RWPE2 (cell line): ENCODE results near the gene KRTAP4-16.

Source experiments
- ATAC-seq: fragments of 200-7000 bp; cut with Tn5 transposase; 3 replicates; pipeline ENCODE4 v1.9.1; 2021; ENCODE audit warnings: low read depth
- DNase-seq: peaks from one replicate; pipeline ENCODE4 v3.0.0-alpha.2; 2020; ENCODE audit warnings: low spot score
- H3K27ac ChIP-seq: fragments of 450-650 bp; 2 replicates; pipeline ENCODE4 v1.5.1; 2017; ENCODE audit warnings: mild to moderate bottlenecking; ENCODE audit not compliant: poor library complexity, severe bottlenecking
- H3K27me3 ChIP-seq: fragments of 250-450 bp; sonication (Bioruptor Pico); 2 replicates; pipeline ENCODE4 v1.5.1; 2021; ENCODE audit warnings: mild to moderate bottlenecking, moderate library complexity; ENCODE audit not compliant: insufficient read depth, poor library complexity, severe bottlenecking
- H3K36me3 ChIP-seq: fragments of 250-450 bp; sonication (Bioruptor Pico); 2 replicates; pipeline ENCODE4 v1.5.1; 2020; ENCODE audit warnings: low read depth, mild to moderate bottlenecking, moderate library complexity
- H3K4me1 ChIP-seq: fragments of 250-450 bp; sonication (Bioruptor Pico); 2 replicates; pipeline ENCODE4 v1.5.1; 2021; ENCODE audit warnings: mild to moderate bottlenecking, moderate library complexity; ENCODE audit not compliant: insufficient read depth, poor library complexity, severe bottlenecking
- H3K4me3 ChIP-seq: fragments of 250-450 bp; sonication (Bioruptor Pico); 2 replicates; pipeline ENCODE4 v1.5.1; 2021; ENCODE audit warnings: mild to moderate bottlenecking, moderate library complexity; ENCODE audit not compliant: severe bottlenecking
- H3K9me3 ChIP-seq: fragments of 250-450 bp; sonication (Bioruptor Pico); 2 replicates; pipeline ENCODE4 v1.5.1; 2021; ENCODE audit warnings: mild to moderate bottlenecking, moderate library complexity; ENCODE audit not compliant: severe bottlenecking
- TF ChIP-seq, protein P1 (sequence below): fragments of 450-650 bp; IDR thresholded peaks from one replicate; pipeline ENCODE4 v1.5.1; 2017; ENCODE audit warnings: mild to moderate bottlenecking, moderate library complexity; ENCODE audit not compliant: poor library complexity, severe bottlenecking

Gene KRTAP4-16

DNA sequence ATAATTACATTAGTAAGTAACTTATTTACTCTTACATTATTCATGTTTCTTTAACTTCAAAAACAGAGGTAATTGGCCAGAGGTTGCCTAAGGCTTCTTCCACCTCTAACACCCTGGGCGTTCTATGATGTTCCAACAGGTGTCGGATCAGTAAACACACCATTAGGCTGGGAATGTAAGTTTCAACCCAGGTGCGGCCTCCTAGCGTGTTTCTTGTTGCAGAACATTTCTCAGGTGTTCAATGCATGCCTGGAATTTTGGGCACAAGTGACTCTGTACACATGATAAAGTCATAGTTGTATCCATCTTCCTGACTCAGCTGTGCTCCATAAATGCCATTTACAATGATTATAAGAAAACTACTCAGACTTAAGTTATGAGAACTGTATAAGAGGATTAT, 48.0 kb downstream of the KRTAP4-16 start:
- H3K4me3 ChIP-seq: no peak overlapping the region
- no peak overlapping the region for H3K27ac ChIP-seq
- H3K27me3 ChIP-seq: no peaks in the 10 kb centered on the region
- H3K36me3 ChIP-seq: no peaks in the 10 kb centered on the region
- DNase-seq (no peak), ATAC-seq (no peak)
- H3K9me3 ChIP-seq: peaks cover 2% of the 10 kb centered on the region
- TF ChIP-seq, protein P1, sequence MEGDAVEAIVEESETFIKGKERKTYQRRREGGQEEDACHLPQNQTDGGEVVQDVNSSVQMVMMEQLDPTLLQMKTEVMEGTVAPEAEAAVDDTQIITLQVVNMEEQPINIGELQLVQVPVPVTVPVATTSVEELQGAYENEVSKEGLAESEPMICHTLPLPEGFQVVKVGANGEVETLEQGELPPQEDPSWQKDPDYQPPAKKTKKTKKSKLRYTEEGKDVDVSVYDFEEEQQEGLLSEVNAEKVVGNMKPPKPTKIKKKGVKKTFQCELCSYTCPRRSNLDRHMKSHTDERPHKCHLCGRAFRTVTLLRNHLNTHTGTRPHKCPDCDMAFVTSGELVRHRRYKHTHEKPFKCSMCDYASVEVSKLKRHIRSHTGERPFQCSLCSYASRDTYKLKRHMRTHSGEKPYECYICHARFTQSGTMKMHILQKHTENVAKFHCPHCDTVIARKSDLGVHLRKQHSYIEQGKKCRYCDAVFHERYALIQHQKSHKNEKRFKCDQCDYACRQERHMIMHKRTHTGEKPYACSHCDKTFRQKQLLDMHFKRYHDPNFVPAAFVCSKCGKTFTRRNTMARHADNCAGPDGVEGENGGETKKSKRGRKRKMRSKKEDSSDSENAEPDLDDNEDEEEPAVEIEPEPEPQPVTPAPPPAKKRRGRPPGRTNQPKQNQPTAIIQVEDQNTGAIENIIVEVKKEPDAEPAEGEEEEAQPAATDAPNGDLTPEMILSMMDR: no peak
- peaks cover 13% of the 10 kb centered on the region for H3K4me1 ChIP-seq

DNA sequence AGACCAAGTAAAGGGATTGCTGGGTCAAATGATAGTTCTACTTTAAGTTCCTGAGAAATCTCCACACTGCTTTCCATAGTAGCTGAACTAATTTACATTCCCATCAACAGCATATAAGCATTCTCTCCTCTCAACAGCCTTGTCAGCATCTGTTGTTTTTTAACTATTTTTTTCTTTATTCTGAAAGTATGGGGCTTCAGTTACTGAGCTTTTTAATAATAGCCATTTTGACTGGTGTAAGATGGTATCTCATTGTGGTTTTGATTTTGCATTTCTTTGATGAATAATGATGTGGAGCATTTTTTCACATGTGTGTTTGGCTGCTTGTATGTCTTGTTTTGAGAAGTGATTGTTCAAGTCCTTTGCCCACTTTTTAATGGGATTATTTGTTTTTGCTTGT, 49.4 kb downstream of the KRTAP4-16 start:
- H3K27ac ChIP-seq: no peak overlapping the region
- H3K27me3 ChIP-seq: no peaks in the 10 kb centered on the region
- H3K4me1 ChIP-seq: peaks cover 12% of the 10 kb centered on the region
- H3K36me3 ChIP-seq: no peaks in the 10 kb centered on the region
- ATAC-seq (no peak), DNase-seq (no peak)
- TF ChIP-seq, protein P1: no peak
- H3K9me3 ChIP-seq: peaks cover 2% of the 10 kb centered on the region
- H3K4me3 ChIP-seq: no peak overlapping the region
